HepG2 (cell line): ENCODE measurements around the gene CSNK1D. TPM values are rescaled to one million over a fixed set of nuclear protein-coding genes. Genes with fewer than 3 reads are reported as not detected.

ENCODE experiments used
- ARNTL ChIP-seq: sonication (generic); formaldehyde crosslinking; IDR thresholded peaks from 2 replicates; pipeline ENCODE4 v1.4.0; 2020; ENCODE audit warnings: mild to moderate bottlenecking, missing genetic modification reagents
- FIP1L1 ChIP-seq: fragments of 200-400 bp; formaldehyde crosslinking; IDR thresholded peaks from 2 replicates; pipeline ENCODE4 v1.6.1; 2018; ENCODE audit warnings: low read depth, mild to moderate bottlenecking, low read length, moderate library complexity, borderline replicate concordance; ENCODE audit not compliant: insufficient read depth
- GABPB1 ChIP-seq: IDR thresholded peaks from 2 replicates; pipeline ENCODE4 v1.6.1; 2016; ENCODE audit warnings: mild to moderate bottlenecking, missing genetic modification reagents, moderate library complexity, missing compliant biosample characterization
- IKZF1 ChIP-seq: fragments of 450-650 bp; IDR thresholded peaks from 2 replicates; pipeline ENCODE4 v1.7.1; 2016
- KDM3A ChIP-seq: IDR thresholded peaks from 2 replicates; pipeline ENCODE4 v1.6.1; 2018; ENCODE audit warnings: low read depth, missing compliant biosample characterization
- MEF2D ChIP-seq: sonication (generic); formaldehyde crosslinking; IDR thresholded peaks from 2 replicates; pipeline ENCODE4 v1.5.1; 2020; ENCODE audit warnings: mild to moderate bottlenecking, missing genetic modification reagents
- MEIS2 ChIP-seq: sonication (generic); formaldehyde crosslinking; IDR thresholded peaks from 2 replicates; pipeline ENCODE4 v1.9.0; 2021; ENCODE audit warnings: mild to moderate bottlenecking, missing genetic modification reagents
- PHF21A ChIP-seq: sonication (generic); formaldehyde crosslinking; IDR thresholded peaks from 2 replicates; pipeline ENCODE4 v1.5.0; 2020; ENCODE audit warnings: mild to moderate bottlenecking, missing genetic modification reagents
- RFXANK ChIP-seq: IDR thresholded peaks from 2 replicates; pipeline ENCODE4 v1.6.1; 2016
- SALL2 ChIP-seq: sonication (generic); formaldehyde crosslinking; IDR thresholded peaks from 2 replicates; pipeline ENCODE4 v1.8.1; 2023; ENCODE audit warnings: mild to moderate bottlenecking, missing genetic modification reagents, inconsistent platforms
- SIN3B ChIP-seq: fragments of 150-350 bp; IDR thresholded peaks from 2 replicates; pipeline ENCODE4 v1.6.1; 2014; ENCODE audit warnings: low read length
- XRCC5 ChIP-seq: fragments of 200-400 bp; formaldehyde crosslinking; optimal IDR thresholded peaks from 2 replicates; pipeline ENCODE3; 2017; ENCODE audit warnings: mild to moderate bottlenecking, low read length
- ZBTB37 ChIP-seq: sonication (generic); formaldehyde crosslinking; IDR thresholded peaks from 2 replicates; pipeline ENCODE4 v1.4.0; 2020; ENCODE audit warnings: mild to moderate bottlenecking, missing genetic modification reagents
- ZNF160 ChIP-seq: sonication (generic); formaldehyde crosslinking; IDR thresholded peaks from 2 replicates; pipeline ENCODE4 v1.8.0; 2022; ENCODE audit warnings: mild to moderate bottlenecking, inconsistent platforms, missing genetic modification reagents
- ZNF224 ChIP-seq: sonication (generic); formaldehyde crosslinking; IDR thresholded peaks from 2 replicates; pipeline ENCODE4 v1.5.0; 2020; ENCODE audit warnings: mild to moderate bottlenecking, missing genetic modification reagents
- ZNF264 ChIP-seq: sonication (generic); formaldehyde crosslinking; IDR thresholded peaks from 2 replicates; pipeline ENCODE4 v1.4.0; 2020; ENCODE audit warnings: missing genetic modification reagents
- ZNF337 ChIP-seq: sonication (generic); formaldehyde crosslinking; IDR thresholded peaks from 2 replicates; pipeline ENCODE4 v1.5.1; 2020; ENCODE audit warnings: missing genetic modification reagents, low read depth, mild to moderate bottlenecking, borderline replicate concordance
- ZNF703 ChIP-seq: sonication (generic); formaldehyde crosslinking; IDR thresholded peaks from 2 replicates; pipeline ENCODE4 v1.5.1; 2020; ENCODE audit warnings: missing genetic modification reagents, mild to moderate bottlenecking, moderate library complexity, borderline replicate concordance
- ZNF768 ChIP-seq: sonication (generic); formaldehyde crosslinking; IDR thresholded peaks from 2 replicates; pipeline ENCODE4 v1.4.0; 2020; ENCODE audit warnings: missing genetic modification reagents
- ZNF775 ChIP-seq: sonication (generic); formaldehyde crosslinking; IDR thresholded peaks from 2 replicates; pipeline ENCODE4 v1.4.0; 2020; ENCODE audit warnings: missing genetic modification reagents, mild to moderate bottlenecking, moderate library complexity, borderline replicate concordance
- ZNF776 ChIP-seq: sonication (generic); formaldehyde crosslinking; IDR thresholded peaks from 2 replicates; pipeline ENCODE4 v1.4.0; 2020; ENCODE audit warnings: mild to moderate bottlenecking, missing genetic modification reagents
- ZXDC ChIP-seq: sonication (generic); formaldehyde crosslinking; IDR thresholded peaks from 2 replicates; pipeline ENCODE4 v1.5.0; 2020; ENCODE audit warnings: mild to moderate bottlenecking, missing genetic modification reagents
- polyA plus RNA-seq, 8 experiments: library from polyadenylated mRNA; depleted of rRNA in 3 of 8; stranded (reverse) in 7 of 8; unstranded in 1 of 8; fragments of >200 nt; fragmentation: Illumina TruSeq in 4 of 8; extraction: Trizol in 4 of 8; gene quantifications; 2 replicates each; pipeline versions ENCODE4 v1.2.1 to v1.2.3, GENCODE V29; 2011 to 2016; ENCODE audit warnings: low read depth in 4 of 8, missing spikeins in 1 of 8, mixed read lengths in 1 of 8; ENCODE audit not compliant: insufficient read depth in 1 of 8
- total RNA-seq, 5 experiments: library from RNA; depleted of rRNA; stranded (reverse); fragments of >200 nt; fragmentation: Illumina TruSeq; extraction: Trizol; gene quantifications; 2 replicates each; pipeline ENCODE4 v1.2.3, GENCODE V29; 2016; ENCODE audit warnings: low read depth in 1 of 5
- TF ChIP-seq, protein P1 (sequence below): sonication (generic); formaldehyde crosslinking; conservative IDR thresholded peaks from 2 replicates; pipeline ENCODE4 v1.8.0; 2022; ENCODE audit warnings: mild to moderate bottlenecking, moderate library complexity, missing genetic modification reagents
- TF ChIP-seq, protein P2 (sequence below): conservative IDR thresholded peaks from 2 replicates; pipeline ENCODE4 v1.6.1; 2018; ENCODE audit warnings: missing genetic modification reagents

CSNK1D gene
- total and polyA plus RNA-seq, 2 of the 13 experiments (the other 11 are each of a cell fraction or from before 2014, with no cell fraction given): 31.5 to 128 TPM

GRCh38 chr17:82267575-82268379 is 5.7 kb downstream of the CSNK1D start (continued):
- peak; percentile 94 for TF ChIP-seq ZNF160
- TF ChIP-seq, protein P1, sequence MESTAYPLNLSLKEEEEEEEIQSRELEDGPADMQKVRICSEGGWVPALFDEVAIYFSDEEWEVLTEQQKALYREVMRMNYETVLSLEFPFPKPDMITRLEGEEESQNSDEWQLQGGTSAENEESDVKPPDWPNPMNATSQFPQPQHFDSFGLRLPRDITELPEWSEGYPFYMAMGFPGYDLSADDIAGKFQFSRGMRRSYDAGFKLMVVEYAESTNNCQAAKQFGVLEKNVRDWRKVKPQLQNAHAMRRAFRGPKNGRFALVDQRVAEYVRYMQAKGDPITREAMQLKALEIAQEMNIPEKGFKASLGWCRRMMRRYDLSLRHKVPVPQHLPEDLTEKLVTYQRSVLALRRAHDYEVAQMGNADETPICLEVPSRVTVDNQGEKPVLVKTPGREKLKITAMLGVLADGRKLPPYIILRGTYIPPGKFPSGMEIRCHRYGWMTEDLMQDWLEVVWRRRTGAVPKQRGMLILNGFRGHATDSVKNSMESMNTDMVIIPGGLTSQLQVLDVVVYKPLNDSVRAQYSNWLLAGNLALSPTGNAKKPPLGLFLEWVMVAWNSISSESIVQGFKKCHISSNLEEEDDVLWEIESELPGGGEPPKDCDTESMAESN: peak; percentile 60; the same call in 1 of the 2 replicates
- peak; percentile 90; the same call in 1 of the 2 replicates for TF ChIP-seq ZNF776
- TF ChIP-seq MEF2D: peak; percentile 98
- TF ChIP-seq, protein P2, sequence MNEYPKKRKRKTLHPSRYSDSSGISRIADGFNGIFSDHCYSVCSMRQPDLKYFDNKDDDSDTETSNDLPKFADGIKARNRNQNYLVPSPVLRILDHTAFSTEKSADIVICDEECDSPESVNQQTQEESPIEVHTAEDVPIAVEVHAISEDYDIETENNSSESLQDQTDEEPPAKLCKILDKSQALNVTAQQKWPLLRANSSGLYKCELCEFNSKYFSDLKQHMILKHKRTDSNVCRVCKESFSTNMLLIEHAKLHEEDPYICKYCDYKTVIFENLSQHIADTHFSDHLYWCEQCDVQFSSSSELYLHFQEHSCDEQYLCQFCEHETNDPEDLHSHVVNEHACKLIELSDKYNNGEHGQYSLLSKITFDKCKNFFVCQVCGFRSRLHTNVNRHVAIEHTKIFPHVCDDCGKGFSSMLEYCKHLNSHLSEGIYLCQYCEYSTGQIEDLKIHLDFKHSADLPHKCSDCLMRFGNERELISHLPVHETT: peak; percentile 56; the same call in 1 of the 2 replicates
- 0 out of 2 replicates have a peak, but pooled peaks have one; percentile 78 for TF ChIP-seq ZNF703 (CRISPR knock-in tag)
- TF ChIP-seq XRCC5: peak; percentile 92
- no peak for TF ChIP-seq SIN3B
- peak; percentile 99 for TF ChIP-seq PHF21A
- TF ChIP-seq ARNTL (CRISPR knock-in tag): peak; percentile 93
- TF ChIP-seq ZNF775: no peak
- TF ChIP-seq FIP1L1: no peak
- TF ChIP-seq ZNF264 (CRISPR knock-in tag): peak; percentile 100
- TF ChIP-seq IKZF1: no peak
- TF ChIP-seq ZBTB37 (CRISPR knock-in tag): no peak
- peak; percentile 92 for TF ChIP-seq MEIS2 (CRISPR knock-in tag)
- TF ChIP-seq ZNF337 (CRISPR knock-in tag): no peak
- TF ChIP-seq ZXDC: 0 out of 2 replicates have a peak, but pooled peaks have one; percentile 8
- TF ChIP-seq ZNF768 (CRISPR knock-in tag): peak; percentile 84
- TF ChIP-seq SALL2 (CRISPR knock-in tag): peak; percentile 96
- no peak for TF ChIP-seq ZNF224 (CRISPR knock-in tag)
- TF ChIP-seq GABPB1 (CRISPR knock-in tag): peak; percentile 78; the same call in 1 of the 2 replicates
- peak; percentile 66; the same call in 1 of the 2 replicates for TF ChIP-seq RFXANK (CRISPR knock-in tag)
- peak; percentile 97 for TF ChIP-seq KDM3A (CRISPR knock-in tag)
